Keratinocyte (primary cell): ENCODE results near the gene CPTP. TPM values are rescaled to one million over a fixed set of nuclear protein-coding genes. Genes with fewer than 3 reads are reported as not detected.
A peak's percentile ranks its signal among the peaks of the same experiment; 100 is the strongest.

Experiments used
- DNase-seq: peaks from one replicate; pipeline ENCODE4 v3.0.0-alpha.2; 2011; ENCODE audit warnings: low read depth, missing footprints, low spot score
- FAIRE-seq: peaks from 2 replicates; lab custom pipeline; 2011; peaks lifted over from hg19 to GRCh38; lab: Jason Lieb, UNC
- H2AFZ ChIP-seq: 2 replicates; pipeline ENCODE4 v1.6.0; 2012; ENCODE audit warnings: low read length, control low read depth, inconsistent platforms; ENCODE audit not compliant: control insufficient read depth
- H3K27ac ChIP-seq: 2 replicates; pipeline ENCODE4 v1.5.1; 2011; ENCODE audit warnings: low read length; ENCODE audit not compliant: control insufficient read depth, insufficient read depth
- H3K27me3 ChIP-seq: 3 replicates; pipeline ENCODE4 v1.6.0; 2011; ENCODE audit warnings: low read length; ENCODE audit not compliant: control insufficient read depth, insufficient read depth; ENCODE audit errors: extremely low read depth
- H3K36me3 ChIP-seq, 2 experiments: 2 replicates in 1 of 2; 3 replicates in 1 of 2; pipeline ENCODE4 v1.5.1; 2011; ENCODE audit warnings: low read length in 2 of 2, mild to moderate bottlenecking in 1 of 2; ENCODE audit not compliant: control insufficient read depth in 2 of 2, insufficient read depth in 2 of 2; ENCODE audit errors: extremely low read depth in 1 of 2
- H3K4me1 ChIP-seq: 3 replicates; pipeline ENCODE4 v1.5.1; 2011; ENCODE audit warnings: low read length; ENCODE audit not compliant: control insufficient read depth, insufficient read depth; ENCODE audit errors: extremely low read depth
- H3K4me2 ChIP-seq: 3 replicates; pipeline ENCODE4 v1.6.0; 2011; ENCODE audit warnings: low read depth, low read length; ENCODE audit not compliant: control insufficient read depth, insufficient read depth; ENCODE audit errors: extremely low read depth
- H3K4me3 ChIP-seq, 3 experiments: fragments of 200-600 bp in 1 of 3; sonication (generic) in 1 of 3; 2 replicates in 2 of 3; 3 replicates in 1 of 3; pipeline ENCODE4 v1.5.1; 2011 to 2016; ENCODE audit warnings: low read length in 3 of 3, mild to moderate bottlenecking in 3 of 3, control low read depth in 2 of 3, inconsistent platforms in 1 of 3, low read depth in 1 of 3, mixed read lengths in 1 of 3, mixed run types in 1 of 3, moderate library complexity in 1 of 3; ENCODE audit not compliant: control insufficient read depth in 2 of 3, insufficient read depth in 2 of 3; ENCODE audit errors: extremely low read depth in 1 of 3
- H3K79me2 ChIP-seq: 2 replicates; pipeline ENCODE4 v1.6.0; 2012; ENCODE audit warnings: low read length; ENCODE audit not compliant: control insufficient read depth, insufficient read depth
- H3K9ac ChIP-seq: 3 replicates; pipeline ENCODE4 v1.6.0; 2011; ENCODE audit warnings: low read length; ENCODE audit not compliant: control insufficient read depth, insufficient read depth; ENCODE audit errors: extremely low read depth
- H3K9me1 ChIP-seq: 3 replicates; pipeline ENCODE4 v1.6.0; 2011; ENCODE audit warnings: low read length; ENCODE audit not compliant: control insufficient read depth, insufficient read depth; ENCODE audit errors: extremely low read depth
- H3K9me3 ChIP-seq: 2 replicates; pipeline ENCODE4 v1.5.1; 2012; ENCODE audit warnings: low read depth, low read length; ENCODE audit not compliant: control insufficient read depth
- H4K20me1 ChIP-seq: 3 replicates; pipeline ENCODE4 v1.6.0; 2011; ENCODE audit warnings: low read length; ENCODE audit not compliant: control insufficient read depth, insufficient read depth; ENCODE audit errors: extremely low read depth
- CTCF ChIP-seq, 3 experiments: IDR thresholded peaks in 1 of 3; conservative IDR thresholded peaks in 1 of 3; optimal IDR thresholded peaks in 1 of 3; 2 replicates in 2 of 3; 3 replicates in 1 of 3; pipeline versions ENCODE3 to v1.5.1; 2011; ENCODE audit warnings: low read length in 3 of 3, mild to moderate bottlenecking in 3 of 3, moderate library complexity in 2 of 3, control low read depth in 1 of 3, inconsistent platforms in 1 of 3; ENCODE audit not compliant: insufficient read depth in 2 of 3; ENCODE audit errors: extremely low read depth in 1 of 3
- EZH2 ChIP-seq: IDR thresholded peaks from one replicate; pipeline ENCODE4 v1.6.1; 2012; ENCODE audit warnings: inconsistent platforms, mild to moderate bottlenecking, low read length, moderate library complexity
- dilution Hi-C: fragments of 300-500 bp; cut with MboI; formaldehyde crosslinking; loops from one replicate; pipeline ENCODE4 v1.7.0; 2020; ENCODE audit warnings: low sequenced_read_pairs; ENCODE audit not compliant: extremely low pct_ligation_motif_present
- polyA plus RNA-seq, 5 experiments: library from polyadenylated mRNA; depleted of rRNA in 3 of 5; stranded (reverse) in 3 of 5; stranded (forward) in 1 of 5; unstranded in 1 of 5; fragments of >200 nt; gene quantifications; 1 replicate in 1 of 5; 2 replicates in 3 of 5; 3 replicates in 1 of 5; pipeline versions ENCODE4 v1.2.1 to v1.2.3, GENCODE V29; 2011 to 2012; ENCODE audit warnings: missing spikeins in 2 of 5, low read depth in 1 of 5, low replicate concordance in 1 of 5

The CPTP gene
- polyA plus RNA-seq, 1 donor (not counting 4 experiments of a cell fraction or from before 2014, with no cell fraction given): 5.8 TPM

- peaks cover 55% of the 10 kb centered on the region for H3K79me2 ChIP-seq
- dilution Hi-C loops: no loop called here
- H3K4me2 ChIP-seq: peak overlapping the region; percentile 96
- no peak for TF ChIP-seq EZH2
- no peak for TF ChIP-seq CTCF (optimal IDR thresholded peaks at IDR 0.05 in 1 of 3, IDR thresholded peaks at IDR 0.05 in 1 of 3, conservative IDR thresholded peaks at IDR 0.05 in 1 of 3; ENCODE audit: extremely low read depth in 1 of 3, insufficient read depth in 2 of 3, low read length in 3 of 3)
- no peak for DNase-seq
- H4K20me1 ChIP-seq: no peaks in the 10 kb centered on the region
- H3K9me1 ChIP-seq: no peaks in the 10 kb centered on the region
- H3K9ac ChIP-seq: peak overlapping the region; percentile 80
- H3K27ac ChIP-seq: peak overlapping the region; percentile 9
- peaks cover 9 to 16% of the 10 kb centered on the region in 2 experiments for H3K36me3 ChIP-seq
- no peak for FAIRE-seq
- H2AFZ ChIP-seq: no peak overlapping the region
- H3K9me3 ChIP-seq: peaks cover 4% of the 10 kb centered on the region
- peaks cover 19% of the 10 kb centered on the region for H3K4me1 ChIP-seq
- peak overlapping the region; percentile 71 to 100 (median 86) for H3K4me3 ChIP-seq
- H3K27me3 ChIP-seq: peaks cover under 1% of the 10 kb centered on the region
Measured at GRCh38 chr1:1326075-1326605, 1.5 kb downstream of the CPTP start.

GRCh38 chr1:1327291-1327690 lies 2.7 kb downstream of the CPTP start:
- TF ChIP-seq EZH2 (no peak), CTCF (optimal IDR thresholded peaks at IDR 0.05 in 1 of 3, IDR thresholded peaks at IDR 0.05 in 1 of 3, conservative IDR thresholded peaks at IDR 0.05 in 1 of 3; ENCODE audit: extremely low read depth in 1 of 3, insufficient read depth in 2 of 3, low read length in 3 of 3) (no peak)
- Histone ChIP-seq H3K36me3 (peaks cover 9 to 12% of the 10 kb centered on the region in 2 experiments), H4K20me1 (peaks cover 3% of the 10 kb centered on the region), H3K27me3 (peaks cover 8% of the 10 kb centered on the region), H3K79me2 (peaks cover 44% of the 10 kb centered on the region), H3K9me3 (peaks cover 4% of the 10 kb centered on the region), H3K27ac (no peak overlapping the region), H3K9me1 (no peaks in the 10 kb centered on the region), H2AFZ (no peak overlapping the region), H3K4me1 (peaks cover 29% of the 10 kb centered on the region), H3K4me3 (no peak overlapping the region), H3K9ac (no peak overlapping the region), H3K4me2 (no peak overlapping the region)
- dilution Hi-C loops: no loop called here
- no peak for DNase-seq
- no peak for FAIRE-seq
